VCaP (cell line): ENCODE measurements around the gene RTTN.

Source experiments
- H3K27ac ChIP-seq: fragments of 450-650 bp; 2 replicates; pipeline ENCODE4 v1.5.1; 2017
- TF ChIP-seq, protein P1 (sequence below): fragments of 450-650 bp; conservative IDR thresholded peaks from 2 replicates; pipeline ENCODE4 v1.5.1; 2017; ENCODE audit warnings: mild to moderate bottlenecking, moderate library complexity

Gene RTTN

DNA sequence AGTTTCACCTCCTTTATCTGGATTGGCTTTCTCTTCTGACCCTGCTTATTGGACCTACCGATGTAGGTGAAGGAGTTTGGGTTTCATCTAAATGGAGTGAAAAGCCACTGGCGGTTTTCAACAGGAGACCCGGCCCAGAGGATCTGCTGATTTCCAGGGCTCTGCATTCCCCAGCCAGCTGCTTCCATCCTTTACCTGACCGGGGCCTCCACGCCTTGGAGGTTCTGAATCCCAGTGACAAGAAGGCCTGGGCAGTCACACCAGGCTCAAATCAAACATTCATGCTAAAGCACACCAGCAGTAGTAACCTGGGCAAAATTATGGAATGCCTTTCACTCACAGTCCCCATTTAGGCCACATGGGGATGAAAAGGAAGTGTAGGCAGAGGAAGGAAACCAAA, 30.0 kb upstream of the RTTN start:
- no peak overlapping the region for H3K27ac ChIP-seq
- TF ChIP-seq, protein P1, sequence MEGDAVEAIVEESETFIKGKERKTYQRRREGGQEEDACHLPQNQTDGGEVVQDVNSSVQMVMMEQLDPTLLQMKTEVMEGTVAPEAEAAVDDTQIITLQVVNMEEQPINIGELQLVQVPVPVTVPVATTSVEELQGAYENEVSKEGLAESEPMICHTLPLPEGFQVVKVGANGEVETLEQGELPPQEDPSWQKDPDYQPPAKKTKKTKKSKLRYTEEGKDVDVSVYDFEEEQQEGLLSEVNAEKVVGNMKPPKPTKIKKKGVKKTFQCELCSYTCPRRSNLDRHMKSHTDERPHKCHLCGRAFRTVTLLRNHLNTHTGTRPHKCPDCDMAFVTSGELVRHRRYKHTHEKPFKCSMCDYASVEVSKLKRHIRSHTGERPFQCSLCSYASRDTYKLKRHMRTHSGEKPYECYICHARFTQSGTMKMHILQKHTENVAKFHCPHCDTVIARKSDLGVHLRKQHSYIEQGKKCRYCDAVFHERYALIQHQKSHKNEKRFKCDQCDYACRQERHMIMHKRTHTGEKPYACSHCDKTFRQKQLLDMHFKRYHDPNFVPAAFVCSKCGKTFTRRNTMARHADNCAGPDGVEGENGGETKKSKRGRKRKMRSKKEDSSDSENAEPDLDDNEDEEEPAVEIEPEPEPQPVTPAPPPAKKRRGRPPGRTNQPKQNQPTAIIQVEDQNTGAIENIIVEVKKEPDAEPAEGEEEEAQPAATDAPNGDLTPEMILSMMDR, result no peak

DNA sequence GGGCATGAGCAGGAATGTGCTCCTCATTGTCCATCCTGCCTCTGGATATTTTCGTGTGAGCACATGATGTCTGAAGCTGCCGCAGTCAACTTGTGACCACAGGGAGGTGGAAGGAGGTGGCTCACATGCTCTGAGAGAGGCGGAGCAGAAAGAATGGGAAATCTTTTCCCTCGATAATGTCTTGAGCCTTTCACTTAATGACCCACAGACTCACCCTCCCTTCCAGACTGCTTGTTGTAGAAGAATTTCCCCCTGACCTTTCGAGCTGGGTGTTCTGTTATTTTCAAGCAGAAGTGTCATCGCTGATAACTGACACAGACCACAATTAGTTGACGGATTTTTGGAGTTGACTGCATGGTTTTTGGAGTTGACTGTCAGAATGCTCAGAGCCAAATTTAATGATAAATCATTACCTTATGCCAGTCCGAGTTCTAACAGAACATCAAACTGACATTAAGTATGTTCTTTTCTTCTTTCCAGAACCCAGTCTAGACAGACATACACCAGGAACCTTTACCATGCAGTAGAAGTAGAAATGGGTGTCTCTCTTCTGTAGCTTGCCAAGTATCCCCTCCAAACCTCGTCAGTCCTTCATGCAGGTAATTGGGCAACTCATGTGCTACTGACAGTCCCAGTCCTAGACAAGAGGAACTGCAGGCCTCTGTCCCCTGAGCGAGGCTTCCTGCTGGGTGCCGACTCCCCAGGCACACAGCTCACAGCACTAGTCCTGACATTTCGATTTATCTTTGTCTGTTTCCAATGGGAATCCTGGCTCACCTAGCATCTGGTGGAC, 29.4 kb upstream of the RTTN start:
- H3K27ac ChIP-seq, result no peak overlapping the region
- TF ChIP-seq, protein P1, result no peak

DNA sequence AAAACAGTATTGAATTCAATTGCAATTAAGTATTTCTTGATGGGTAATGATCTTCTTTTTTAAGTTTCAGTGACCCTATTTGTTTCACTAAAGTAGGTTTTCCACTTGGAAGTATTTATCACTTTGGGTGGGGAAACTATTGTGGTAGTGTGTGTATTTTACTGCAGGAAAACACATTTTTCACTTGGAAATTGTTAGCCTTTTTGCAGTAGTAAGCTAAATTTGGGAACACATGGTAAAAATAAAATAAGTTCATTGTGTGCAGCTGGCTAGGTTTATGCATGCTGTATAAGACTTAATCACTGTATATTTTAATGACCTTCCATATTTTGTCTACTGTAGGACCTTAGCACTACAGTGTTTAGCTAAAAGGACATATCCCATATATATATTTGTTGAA, 28.5 kb upstream of the RTTN start:
- TF ChIP-seq, protein P1, result no peak
- no peak overlapping the region for H3K27ac ChIP-seq

DNA sequence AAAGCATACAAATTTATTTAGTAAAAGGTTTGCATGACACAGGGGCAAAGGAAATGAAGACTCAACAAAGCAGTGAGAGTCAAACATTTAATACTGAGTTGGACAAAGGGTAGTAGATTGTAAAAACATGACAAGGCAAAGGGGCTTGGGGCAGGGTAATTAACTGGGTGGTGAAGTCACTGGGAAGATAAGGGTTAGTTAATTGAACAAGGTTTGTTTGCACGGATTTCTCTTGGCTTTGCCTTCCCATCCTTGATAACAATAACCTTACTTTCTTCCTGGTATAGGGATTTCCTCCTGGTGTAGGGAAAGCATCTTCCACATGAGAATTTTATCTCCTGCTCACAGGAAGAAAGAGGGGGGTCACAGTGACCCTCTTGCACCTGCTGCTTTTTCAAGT, 26.8 kb upstream of the RTTN start:
- H3K27ac ChIP-seq, result no peak overlapping the region
- TF ChIP-seq, protein P1, result no peak

DNA sequence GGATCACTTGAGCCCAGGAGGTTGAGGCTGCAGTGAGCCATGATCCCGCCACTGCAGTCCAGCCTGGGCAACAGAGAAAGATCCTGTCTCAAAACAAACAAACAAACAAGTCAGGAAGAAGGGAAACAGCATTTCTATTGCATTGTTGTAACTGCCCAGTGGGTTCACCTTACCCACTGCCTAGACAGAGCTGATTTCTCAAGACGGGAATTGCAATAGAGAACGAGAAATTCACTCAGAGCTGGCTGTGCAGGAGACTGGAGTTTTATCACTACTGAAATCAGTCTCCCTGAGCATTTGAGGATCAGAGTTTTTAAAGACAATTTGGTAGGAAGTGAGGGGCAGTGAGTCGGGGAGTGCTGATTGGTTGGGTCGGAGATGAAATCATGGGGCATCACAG, 24.2 kb upstream of the RTTN start:
- no peak overlapping the region for H3K27ac ChIP-seq
- TF ChIP-seq, protein P1, result no peak

DNA sequence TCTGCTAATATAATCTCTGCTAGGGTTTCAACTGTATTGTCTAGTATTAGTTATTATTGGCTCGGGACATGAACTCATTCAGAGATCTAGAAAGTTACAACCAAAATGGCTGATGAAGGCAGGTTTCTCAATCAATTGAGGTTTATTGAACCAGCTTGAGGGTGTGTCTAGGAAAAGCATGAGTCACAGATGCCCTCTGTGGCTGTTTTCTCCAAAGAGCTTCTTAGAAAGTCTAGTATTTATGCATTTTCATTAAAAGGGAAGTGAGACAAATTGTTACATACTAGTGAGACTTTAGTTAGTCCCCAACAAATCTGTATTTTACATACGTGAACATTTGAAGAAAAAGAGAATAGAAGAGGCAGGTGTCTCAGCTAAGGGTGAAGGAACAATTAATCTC, 23.0 kb upstream of the RTTN start:
- TF ChIP-seq, protein P1, result no peak

DNA sequence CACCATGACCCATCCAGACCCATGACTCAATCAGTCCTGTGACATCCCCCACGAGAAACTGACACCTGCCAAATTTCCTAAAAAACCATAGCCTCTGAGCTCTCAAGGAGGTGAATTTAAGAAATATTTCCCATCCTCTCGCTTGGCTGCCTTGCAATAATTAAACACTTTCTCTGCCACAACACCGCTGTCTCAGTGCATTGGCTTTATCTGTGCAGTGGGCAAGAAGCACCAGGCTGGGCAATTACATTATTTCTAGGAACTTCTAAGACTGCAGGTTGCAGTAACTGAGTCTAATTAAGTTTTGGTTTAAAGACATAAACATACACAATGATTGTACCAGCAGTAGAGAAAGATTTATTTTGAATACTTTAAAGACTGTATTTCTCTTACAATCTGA, 22.0 kb upstream of the RTTN start:
- H3K27ac ChIP-seq, result no peak overlapping the region
- TF ChIP-seq, protein P1, result no peak

More for the DNA sequence above, 23.0 kb upstream of the RTTN start:
- H3K27ac ChIP-seq, result no peak overlapping the region
